Iris pigment epithelial cell (primary cell): ENCODE data around the gene GNAI1.
A peak's percentile ranks its signal among the peaks of the same experiment; 100 is the strongest.

Experiments used
- DNase-seq: peaks from one replicate; pipeline ENCODE4 v3.0.0-alpha.2; 2011; ENCODE audit warnings: low read depth

Gene GNAI1

DNA sequence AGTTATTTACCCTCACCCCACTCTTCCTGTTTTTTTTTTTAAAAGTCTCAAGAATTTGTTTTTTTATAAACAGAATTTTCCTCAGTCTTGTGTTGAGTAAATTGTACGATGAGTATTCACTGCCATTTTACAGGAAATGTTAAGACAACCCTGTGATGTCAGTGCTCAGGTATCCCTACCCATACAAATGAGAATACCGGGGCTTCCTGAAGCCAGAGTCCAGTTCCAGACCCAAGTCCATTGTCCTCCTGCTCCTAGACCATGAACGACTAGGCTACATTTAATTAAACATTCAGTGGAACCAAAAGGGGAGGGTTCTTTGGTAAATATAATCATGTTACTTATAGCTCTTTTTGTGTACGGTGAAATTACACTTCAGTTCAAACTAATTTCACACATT lies 79.2 kb downstream of the GNAI1 start:
- DNase-seq: peak; percentile 35

GRCh38 chr7:80215734-80216133 lies 81.1 kb downstream of the GNAI1 start:
- no peak for DNase-seq

GRCh38 chr7:80216996-80217842 lies 82.6 kb downstream of the GNAI1 start:
- no peak for DNase-seq

- DNase-seq: peak; percentile 97
Observed at GRCh38 chr7:80218723-80219122, 84.1 kb downstream of the GNAI1 start.

DNA sequence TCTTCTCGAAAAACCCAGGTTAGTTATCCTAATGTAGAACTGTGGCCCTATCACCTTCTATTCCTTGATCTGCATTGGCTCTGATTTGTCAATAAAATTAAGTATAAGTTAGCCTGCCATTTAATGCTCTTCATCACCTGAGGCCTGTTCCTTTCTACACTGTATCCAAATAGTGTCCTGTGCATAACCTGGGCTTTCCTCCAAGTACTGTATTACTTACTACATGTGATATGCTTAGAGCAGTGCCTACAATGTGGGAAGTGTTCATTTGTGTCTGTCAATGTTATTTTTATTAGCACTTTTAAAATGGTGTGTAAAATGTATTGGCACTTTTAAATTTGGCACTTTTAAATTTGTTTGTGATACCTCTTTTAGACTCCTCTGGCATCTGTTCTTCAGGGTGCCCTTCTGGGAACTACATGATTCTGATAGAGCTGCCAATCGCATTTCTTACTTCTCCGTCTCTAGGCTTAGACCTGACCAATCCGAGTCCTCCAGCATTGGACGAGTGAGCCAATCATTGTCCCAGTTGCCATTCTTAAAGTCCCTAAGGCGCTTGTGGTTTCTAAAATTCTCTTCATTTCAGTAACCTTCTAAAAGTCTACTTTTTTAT lies 85.5 kb downstream of the GNAI1 start:
- no peak for DNase-seq

DNA sequence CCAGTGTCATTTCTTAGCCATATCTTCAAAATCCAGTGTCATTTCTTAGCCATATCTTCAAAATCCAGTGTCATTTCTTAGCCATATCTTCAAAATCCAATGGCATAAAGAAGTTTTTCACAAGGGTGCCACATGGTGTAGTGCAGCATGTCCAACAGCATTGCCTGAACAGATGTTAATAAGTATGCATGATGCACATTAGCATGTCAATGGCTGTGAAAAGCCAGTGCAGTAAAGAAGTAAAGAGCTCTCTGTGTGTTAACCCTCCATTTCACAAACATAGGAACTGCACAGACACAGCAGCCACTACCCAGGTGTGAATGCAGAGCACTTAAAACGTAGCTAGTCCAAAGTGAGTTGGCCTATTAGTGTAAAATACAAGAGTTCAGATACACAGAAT lies 89.8 kb downstream of the GNAI1 start:
- DNase-seq: no peak

DNA sequence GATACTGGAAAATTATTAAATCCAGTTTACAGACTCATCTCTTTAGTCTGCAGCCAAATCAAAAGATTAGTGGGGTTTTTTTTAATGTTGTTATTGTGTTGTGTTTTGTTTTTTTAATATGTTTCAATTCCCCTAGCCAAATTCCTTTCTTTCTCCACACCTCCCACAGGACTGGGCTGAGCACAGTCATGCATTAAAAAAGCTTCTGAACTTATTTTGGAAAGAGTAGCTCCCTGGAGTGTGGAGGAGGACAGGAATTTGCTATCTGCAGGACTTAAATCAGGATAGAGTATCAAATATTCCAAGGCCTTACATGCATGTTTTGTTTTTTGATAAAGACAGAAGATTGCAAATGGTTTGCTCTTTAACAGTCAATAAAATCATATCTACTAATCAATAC lies 90.7 kb downstream of the GNAI1 start:
- no peak for DNase-seq

DNA sequence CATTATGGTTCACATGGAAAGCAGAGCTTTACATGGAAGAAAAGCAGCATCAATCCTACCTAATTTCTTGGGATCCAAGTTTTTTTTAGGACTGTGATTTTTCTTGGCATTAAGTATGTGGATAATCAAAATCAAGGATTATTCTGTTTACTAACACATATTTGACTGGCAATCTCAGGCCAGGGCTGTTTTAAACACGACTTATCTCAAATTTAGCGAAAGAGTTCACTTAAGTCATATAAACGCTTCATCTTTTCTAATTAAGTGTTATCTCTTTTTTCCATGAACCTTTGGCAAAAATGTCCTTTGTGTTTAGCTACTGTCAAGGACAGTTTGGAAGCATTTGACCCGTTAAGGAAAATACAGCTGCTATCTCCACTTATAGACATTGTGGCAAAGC lies 92.0 kb downstream of the GNAI1 start:
- no peak for DNase-seq

GRCh38 chr7:80230327-80230726 lies 95.7 kb downstream of the GNAI1 start:
- DNase-seq: no peak

DNA sequence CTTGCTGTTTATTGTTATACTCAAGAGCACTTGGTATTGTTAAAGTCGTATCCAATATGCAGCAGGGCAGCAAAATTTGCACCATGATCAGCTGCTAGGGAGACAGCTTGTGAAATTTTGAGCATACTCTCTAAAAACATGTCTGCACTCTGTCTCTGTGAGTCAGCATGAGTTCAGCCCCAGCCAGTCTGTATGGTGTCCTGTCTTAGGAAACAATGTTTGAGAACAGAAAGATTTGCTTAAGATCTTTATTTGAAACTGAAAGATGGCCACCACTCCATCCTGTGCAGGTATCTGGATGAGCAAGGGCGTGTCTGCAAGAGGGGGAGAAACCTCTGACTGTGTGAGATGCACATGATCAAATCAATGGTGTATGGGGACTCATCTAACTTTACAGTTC lies 97.1 kb downstream of the GNAI1 start:
- peak; percentile 90 for DNase-seq

- DNase-seq: no peak
Observed at GRCh38 chr7:80232979-80233724, 98.5 kb downstream of the GNAI1 start.

GRCh38 chr7:80235334-80235733 lies 100.7 kb downstream of the GNAI1 start:
- no peak for DNase-seq

- DNase-seq: no peak
Observed at GRCh38 chr7:80236681-80237080, 102.0 kb downstream of the GNAI1 start.

DNA sequence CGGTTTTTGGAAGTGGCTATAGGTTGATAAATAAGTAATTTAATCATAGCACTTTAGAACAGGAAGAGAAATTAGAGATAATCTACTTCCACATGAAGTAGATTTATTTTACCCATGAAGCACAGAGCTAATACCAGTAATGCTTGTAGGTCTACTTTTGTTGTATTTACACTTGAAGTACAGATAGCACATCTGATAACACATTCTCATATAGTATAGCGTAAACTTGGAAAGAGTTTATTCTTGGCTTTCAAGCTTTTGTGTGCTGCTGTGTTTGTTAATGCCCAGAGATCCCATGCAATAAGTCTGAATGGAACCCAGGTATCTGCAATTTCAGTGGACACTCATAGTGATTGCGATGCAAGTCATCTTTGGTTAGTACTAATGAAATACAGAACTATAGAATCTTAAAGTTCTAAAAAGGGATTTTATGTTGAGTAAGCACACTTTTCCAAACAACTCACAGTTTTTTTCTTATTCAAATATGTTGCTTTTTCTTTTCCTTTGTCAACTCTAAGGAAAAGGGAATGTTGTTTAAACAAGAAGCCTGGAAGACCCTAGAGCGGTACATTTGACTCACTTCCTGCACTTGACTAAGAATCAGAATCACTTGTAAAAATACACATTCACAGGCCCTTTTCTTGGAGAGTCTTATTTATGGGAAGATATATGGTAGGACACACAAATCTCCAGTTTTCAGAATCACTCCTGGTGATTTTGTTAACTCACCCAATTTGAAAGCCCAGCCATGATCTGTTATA lies 105.8 kb downstream of the GNAI1 start:
- DNase-seq: no peak

- no peak for DNase-seq
Observed at GRCh38 chr7:80241671-80242070, 107.0 kb downstream of the GNAI1 start.

DNA sequence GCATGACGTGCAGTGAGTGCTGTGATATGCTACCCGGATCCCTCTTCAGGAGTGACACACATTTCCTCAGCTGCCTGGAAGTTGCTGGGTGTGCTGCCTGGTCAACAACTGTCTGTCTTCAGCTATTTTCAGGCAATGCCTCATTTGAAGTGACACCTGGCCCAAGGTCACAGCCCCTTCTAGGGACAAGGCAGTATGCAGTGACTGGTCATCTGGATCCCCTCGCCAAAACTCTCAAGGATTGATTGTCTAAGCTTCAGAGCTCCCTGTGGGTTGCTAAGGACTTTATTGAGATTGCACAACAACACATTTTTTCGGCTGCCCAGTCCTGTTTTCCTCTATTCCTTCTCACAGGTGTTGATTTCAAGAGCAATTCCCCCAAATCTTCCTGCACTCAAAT lies 108.8 kb downstream of the GNAI1 start:
- DNase-seq: peak; percentile 49

- peak; percentile 78 for DNase-seq
Observed at GRCh38 chr7:80244206-80244916, 109.7 kb downstream of the GNAI1 start.

GRCh38 chr7:80247144-80247543 lies 112.5 kb downstream of the GNAI1 start:
- DNase-seq: no peak

- DNase-seq: no peak
Observed at GRCh38 chr7:80247891-80248290, 113.3 kb downstream of the GNAI1 start.

- DNase-seq: no peak
Observed at GRCh38 chr7:80249184-80249583, 114.6 kb downstream of the GNAI1 start.

DNA sequence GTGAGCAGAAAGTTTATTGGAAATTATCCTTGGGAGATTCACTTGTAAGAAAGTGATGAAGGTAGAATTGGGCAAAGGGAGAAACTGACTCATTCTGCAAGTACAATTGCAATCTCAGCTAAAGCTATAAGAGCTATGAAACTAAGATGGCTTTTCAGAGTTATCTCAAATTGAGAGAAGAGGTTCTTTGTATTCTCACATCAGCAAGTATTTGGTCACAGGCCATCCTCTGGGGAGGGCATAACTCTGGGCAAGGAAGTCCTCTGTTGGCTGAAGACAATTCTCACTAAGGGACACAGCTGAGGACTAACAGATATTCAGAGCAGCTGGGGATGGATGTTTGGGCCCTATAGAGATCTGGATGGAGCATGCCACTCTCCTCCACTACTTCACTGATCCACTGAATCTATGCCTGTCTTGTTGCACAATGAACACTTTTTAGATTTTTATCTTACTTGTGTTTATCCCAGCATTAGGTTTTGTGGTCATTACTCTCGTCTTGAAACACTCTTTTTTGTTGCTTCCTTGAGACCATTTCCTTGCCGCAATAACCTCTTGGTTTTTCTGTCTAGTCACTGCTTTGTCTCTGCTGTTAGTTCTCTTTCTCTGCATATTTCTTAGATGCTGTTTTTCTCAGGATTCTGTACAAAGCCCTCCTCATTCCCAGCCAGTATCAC lies 115.1 kb downstream of the GNAI1 start:
- peak; percentile 86 for DNase-seq
